Activated CD8-positive, alpha-beta T cell treated with anti-CD3 and anti-CD28 coated beads for 36 hours (primary cell): ENCODE measurements around the gene ARCN1. TPM values are rescaled to one million over a fixed set of nuclear protein-coding genes. Genes with fewer than 3 reads are reported as not detected.

Experiments used
- ATAC-seq: fragments of 200-7000 bp; cut with Tn5 transposase; one replicate; pipeline ENCODE4 v1.10.0; 2021; ENCODE audit warnings: mild to moderate bottlenecking, moderate library complexity
- CTCF ChIA-PET: fragments of 350-600 bp; sonication (Branson Sonifier 250); formaldehyde crosslinking; loops from one replicate; lab custom pipeline; 2021; ENCODE audit warnings: antibody characterized with exemption; lab: Charles Lee
- POLR2A ChIA-PET: fragments of 350-600 bp; sonication (Branson Sonifier 250); formaldehyde crosslinking; loops from one replicate; lab custom pipeline; 2021; ENCODE audit warnings: antibody characterized with exemption; lab: Charles Lee
- DNase-seq: peaks from one replicate; pipeline ENCODE4 v3.0.0-alpha.2; 2020
- H3K27ac Mint-ChIP-seq: one replicate; pipeline ENCODE4 v1.8.0; 2021; ENCODE audit warnings: mild to moderate bottlenecking, mixed read lengths
- H3K27me3 Mint-ChIP-seq: one replicate; pipeline ENCODE4 v1.8.0; 2021; ENCODE audit warnings: mixed read lengths
- H3K36me3 Mint-ChIP-seq: one replicate; pipeline ENCODE4 v1.8.0; 2021; ENCODE audit warnings: low read depth, mixed read lengths
- H3K4me1 Mint-ChIP-seq: one replicate; pipeline ENCODE4 v1.8.0; 2021; ENCODE audit warnings: low read depth, mixed read lengths
- H3K4me3 Mint-ChIP-seq: one replicate; pipeline ENCODE4 v1.8.0; 2021; ENCODE audit warnings: mild to moderate bottlenecking, moderate library complexity, mixed read lengths
- H3K9me3 Mint-ChIP-seq: one replicate; pipeline ENCODE4 v1.8.0; 2021; ENCODE audit warnings: mixed read lengths
- CTCF ChIP-seq: fragments of 200-600 bp; IDR thresholded peaks from one replicate; pipeline ENCODE4 v1.8.0; 2022; ENCODE audit warnings: antibody characterized with exemption, mild to moderate bottlenecking
- intact Hi-C: fragments of 100-400 bp; cut with micrococcal nuclease; formaldehyde crosslinking; loops from one replicate; pipeline ENCODE4 v1.10.0; 2022
- total RNA-seq, 2 experiments: library from RNA; stranded (reverse); gene quantifications; one replicate each; pipeline ENCODE4 v1.2.3, GENCODE V29; 2021

Gene ARCN1
- total RNA-seq, 2 experiments from 2014 or later = 134 to 135 TPM

- TF ChIP-seq CTCF = no peak
- Mint-ChIP-seq H3K27me3 (peaks cover 12% of the 10 kb centered on the region), H3K27ac (no peak overlapping the region), H3K4me3 (peak overlapping the region; percentile 4), H3K36me3 (peaks cover 6% of the 10 kb centered on the region), H3K4me1 (peaks cover 20% of the 10 kb centered on the region), H3K9me3 (no peaks in the 10 kb centered on the region)
- no peak for DNase-seq
- ChIA-PET CTCF (interaction anchor here (0.8 to 11.5 kb wide), 5 partner anchors 13 to 435 kb away, joined by 3 to 177 read pairs (median 4); no protein-coding TSS in a partner anchor), POLR2A (interaction anchor here (0.6 to 1.9 kb wide), 6 partner anchors 8 to 98 kb away, joined by 3 to 5 read pairs (median 4); partner anchors contain the start of gene ARCN1)
- intact Hi-C loops = no loop called here
- no peak for ATAC-seq
These were observed 34.6 kb downstream of the ARCN1 start for GRCh38 chr11:118606844-118607228.

GRCh38 chr11:118607401-118608359 lies 35.5 kb downstream of the ARCN1 start, which contains the start of gene PHLDB1:
TSS of gene PHLDB1 (plus strand) at chr11:118607615. CDS start at chr11:118613837, 6,222 bp downstream.
- ChIA-PET POLR2A (interaction anchor here (0.6 to 1.9 kb wide), 6 partner anchors 10 to 182 kb away, joined by 3 to 5 read pairs (median 4); partner anchors contain the start of gene ARCN1), CTCF (interaction anchor here (0.8 to 11.5 kb wide), 10 partner anchors 8 to 436 kb away, joined by 3 to 177 read pairs (median 4); partner anchors contain the start of gene ARCN1)
- intact Hi-C loops = no loop called here
- peak; percentile 45 for TF ChIP-seq CTCF
- peak; percentile 61 for DNase-seq
- H3K4me1 Mint-ChIP-seq = peaks cover 20% of the 10 kb centered on the region
- H3K27ac Mint-ChIP-seq = peak within 1 kb of the TSS; percentile 76
- peaks cover 12% of the 10 kb centered on the region for H3K27me3 Mint-ChIP-seq
- H3K9me3 Mint-ChIP-seq = no peaks in the 10 kb centered on the region
- ATAC-seq = peak; percentile 10
- peaks cover 1% of the 10 kb centered on the region for H3K36me3 Mint-ChIP-seq
- peak within 1 kb of the TSS; percentile 73 for H3K4me3 Mint-ChIP-seq

GRCh38 chr11:118608360-118609227 lies 36.4 kb downstream of the ARCN1 start:
- Mint-ChIP-seq H3K27ac (peak overlapping the region; percentile 76), H3K9me3 (no peaks in the 10 kb centered on the region), H3K4me1 (peaks cover 20% of the 10 kb centered on the region), H3K4me3 (peak overlapping the region; percentile 73), H3K36me3 (no peaks in the 10 kb centered on the region), H3K27me3 (peaks cover 12% of the 10 kb centered on the region)
- ChIA-PET CTCF (interaction anchor here (0.5 to 11.5 kb wide), 15 partner anchors 9 to 405 kb away, joined by 3 to 177 read pairs (median 5); partner anchors contain the start of genes ARCN1, KMT2A and TMEM25), POLR2A (interaction anchor here (0.7 to 1.6 kb wide), 5 partner anchors 16 to 514 kb away, joined by 3 to 4 read pairs (median 4); partner anchors contain the start of gene ARCN1)
- TF ChIP-seq CTCF = no peak
- ATAC-seq (peak; percentile 59), DNase-seq (peak; percentile 79)
- intact Hi-C loops = no loop called here

GRCh38 chr11:118609380-118610224 lies 37.4 kb downstream of the ARCN1 start:
- POLR2A ChIA-PET = interaction anchor here (0.7 to 1.6 kb wide), 5 partner anchors 17 to 513 kb away, joined by 3 to 4 read pairs (median 4); partner anchors contain the start of gene ARCN1
- CTCF ChIA-PET = interaction anchor here (0.5 to 11.5 kb wide), 10 partner anchors 9 to 404 kb away, joined by 3 to 177 read pairs (median 5); partner anchors contain the start of genes KMT2A and TMEM25
- Mint-ChIP-seq H3K27me3 (peaks cover 12% of the 10 kb centered on the region), H3K36me3 (no peaks in the 10 kb centered on the region), H3K4me3 (peak overlapping the region; percentile 73), H3K4me1 (peaks cover 20% of the 10 kb centered on the region), H3K27ac (peak overlapping the region; percentile 76), H3K9me3 (no peaks in the 10 kb centered on the region)
- no peak for TF ChIP-seq CTCF
- DNase-seq (peak; percentile 50), ATAC-seq (peak; percentile 22)
- intact Hi-C loops = no loop called here
